WTC11 (cell line): ENCODE results near the gene CBX5. TPM values are rescaled to one million over a fixed set of nuclear protein-coding genes. Genes with fewer than 3 reads are reported as not detected.

Source experiments
- ATAC-seq: fragments of 200-7000 bp; cut with Tn5 transposase; 2 replicates; pipeline ENCODE4 v1.10.0; 2021; ENCODE audit warnings: mild to moderate bottlenecking, moderate library complexity
- CTCF ChIA-PET: fragments of 300-600 bp; sonication (Branson Sonifier 250); formaldehyde crosslinking; loops from one replicate; lab custom pipeline; 2021; ENCODE audit warnings: antibody characterized with exemption; lab: Charles Lee
- POLR2A ChIA-PET: fragments of 350-600 bp; sonication (Branson Sonifier 250); formaldehyde crosslinking; loops from one replicate; lab custom pipeline; 2021; ENCODE audit warnings: antibody characterized with exemption; lab: Charles Lee
- DNase-seq: peaks from one replicate; pipeline ENCODE4 v3.0.0; 2021; ENCODE audit warnings: low spot score
- H3K27ac Mint-ChIP-seq: 2 replicates; pipeline ENCODE4 v1.8.0; 2021; ENCODE audit warnings: mixed read lengths
- H3K27me3 Mint-ChIP-seq: 2 replicates; pipeline ENCODE4 v1.8.0; 2021; ENCODE audit warnings: low read depth, mild to moderate bottlenecking, moderate library complexity, mixed read lengths
- H3K36me3 Mint-ChIP-seq: 2 replicates; pipeline ENCODE4 v1.8.0; 2021; ENCODE audit warnings: mixed read lengths
- H3K4me1 Mint-ChIP-seq: 2 replicates; pipeline ENCODE4 v1.8.0; 2022; ENCODE audit warnings: mixed read lengths
- H3K4me3 Mint-ChIP-seq: 2 replicates; pipeline ENCODE4 v1.8.0; 2021; ENCODE audit warnings: mild to moderate bottlenecking, moderate library complexity, mixed read lengths
- H3K9me3 Mint-ChIP-seq: 2 replicates; pipeline ENCODE4 v1.8.0; 2021; ENCODE audit warnings: mixed read lengths
- ELF4 ChIP-seq: sonication (generic); formaldehyde crosslinking; IDR thresholded peaks from 2 replicates; pipeline ENCODE4 v1.8.1; 2022; ENCODE audit warnings: low read depth, mild to moderate bottlenecking, moderate library complexity, missing genetic modification reagents
- JAZF1 ChIP-seq: fragments of 250-450 bp; sonication (Bioruptor Pico); IDR thresholded peaks from 2 replicates; pipeline ENCODE4 v1.9.0; 2021; ENCODE audit warnings: moderate library complexity, mild to moderate bottlenecking, inconsistent platforms
- MLX ChIP-seq: sonication (generic); formaldehyde crosslinking; IDR thresholded peaks from 2 replicates; pipeline ENCODE4 v1.8.1; 2023; ENCODE audit warnings: mild to moderate bottlenecking, missing genetic modification reagents, moderate library complexity
- PRDM15 ChIP-seq: sonication (generic); formaldehyde crosslinking; IDR thresholded peaks from 2 replicates; pipeline ENCODE4 v1.8.0; 2022; ENCODE audit warnings: missing genetic modification reagents
- PREB ChIP-seq: sonication (generic); formaldehyde crosslinking; IDR thresholded peaks from 2 replicates; pipeline ENCODE4 v1.8.1; 2022; ENCODE audit warnings: mild to moderate bottlenecking, missing genetic modification reagents, moderate library complexity, borderline replicate concordance
- SP1 ChIP-seq: sonication (generic); formaldehyde crosslinking; conservative IDR thresholded peaks from 2 replicates; pipeline ENCODE4 v1.8.1; 2022; ENCODE audit warnings: missing genetic modification reagents
- TEAD1 ChIP-seq: sonication (generic); formaldehyde crosslinking; IDR thresholded peaks from 2 replicates; pipeline ENCODE4 v1.8.0; 2022; ENCODE audit warnings: mild to moderate bottlenecking, missing genetic modification reagents
- USF2 ChIP-seq: sonication (generic); formaldehyde crosslinking; IDR thresholded peaks from 2 replicates; pipeline ENCODE4 v1.8.1; 2023; ENCODE audit warnings: mild to moderate bottlenecking, missing genetic modification reagents, moderate library complexity
- ZBTB21 ChIP-seq: sonication (generic); formaldehyde crosslinking; IDR thresholded peaks from 2 replicates; pipeline ENCODE4 v1.8.1; 2023; ENCODE audit warnings: mild to moderate bottlenecking, missing genetic modification reagents, borderline replicate concordance
- ZBTB43 ChIP-seq: sonication (generic); formaldehyde crosslinking; IDR thresholded peaks from 2 replicates; pipeline ENCODE4 v1.8.1; 2023; ENCODE audit warnings: mild to moderate bottlenecking, missing genetic modification reagents
- ZNF219 ChIP-seq: sonication (generic); formaldehyde crosslinking; IDR thresholded peaks from 2 replicates; pipeline ENCODE4 v1.8.0; 2023; ENCODE audit warnings: missing genetic modification reagents, mild to moderate bottlenecking, borderline replicate concordance
- ZNF281 ChIP-seq: sonication (generic); formaldehyde crosslinking; IDR thresholded peaks from 2 replicates; pipeline ENCODE4 v1.8.0; 2023; ENCODE audit warnings: mild to moderate bottlenecking, missing genetic modification reagents
- ZNF317 ChIP-seq: sonication (generic); formaldehyde crosslinking; IDR thresholded peaks from 2 replicates; pipeline ENCODE4 v1.8.1; 2023; ENCODE audit warnings: low read depth, mild to moderate bottlenecking, moderate library complexity, missing genetic modification reagents, borderline replicate concordance
- ZNF396 ChIP-seq: fragments of 250-450 bp; sonication (Bioruptor Pico); IDR thresholded peaks from 2 replicates; pipeline ENCODE4 v1.8.0; 2021; ENCODE audit warnings: mild to moderate bottlenecking, moderate library complexity, borderline replicate concordance
- ZNF423 ChIP-seq: fragments of 250-450 bp; sonication (Bioruptor Pico); IDR thresholded peaks from 2 replicates; pipeline ENCODE4 v2.1.2; 2022; ENCODE audit warnings: mild to moderate bottlenecking, moderate library complexity
- total RNA-seq: library from RNA; stranded (reverse); gene quantifications from 3 replicates; pipeline ENCODE4 v1.2.3, GENCODE V29; 2021

Gene CBX5
- total RNA-seq, 1 experiment from 2014 or later, result 182 TPM

GRCh38 chr12:54213079-54213478, 66.8 kb downstream of the CBX5 start:
- Mint-ChIP-seq H3K27me3 (peaks cover 75% of the 10 kb centered on the region), H3K27ac (no peak overlapping the region), H3K4me1 (peaks cover 26% of the 10 kb centered on the region), H3K36me3 (no peaks in the 10 kb centered on the region), H3K4me3 (no peak overlapping the region), H3K9me3 (no peaks in the 10 kb centered on the region)
- ChIA-PET CTCF (interaction anchor here (0.6 to 4.8 kb wide), 12 partner anchors 11 to 228 kb away, joined by 3 to 55 read pairs (median 5); partner anchors contain the start of gene HOXC10), POLR2A (no interaction called here)
- DNase-seq (no peak), ATAC-seq (no peak)
- no peak for TF ChIP-seq PRDM15 (CRISPR knock-in tag)

GRCh38 chr12:54211920-54212319, 68.0 kb downstream of the CBX5 start:
- DNase-seq, result no peak
- Mint-ChIP-seq H3K36me3 (no peaks in the 10 kb centered on the region), H3K27me3 (peaks cover 79% of the 10 kb centered on the region), H3K4me1 (peaks cover 22% of the 10 kb centered on the region), H3K9me3 (no peaks in the 10 kb centered on the region), H3K27ac (no peak overlapping the region), H3K4me3 (no peak overlapping the region)
- ATAC-seq, result no peak
- TF ChIP-seq ZBTB43 (CRISPR knock-in tag), result peak; percentile 92; the same call in 1 of the 2 replicates
- no peak for TF ChIP-seq ZNF281 (CRISPR knock-in tag)
- no peak for TF ChIP-seq SP1 (CRISPR knock-in tag)
- POLR2A ChIA-PET, result no interaction called here
- CTCF ChIA-PET, result interaction anchor here (1.8 to 2.1 kb wide), 3 partner anchors 10 to 207 kb away, joined by 6 to 11 read pairs (median 7); partner anchors contain the start of gene HOXC5

- TF ChIP-seq TEAD1 (CRISPR knock-in tag), result no peak
- TF ChIP-seq JAZF1 (CRISPR knock-in tag), result no peak
- TF ChIP-seq PREB (CRISPR knock-in tag), result no peak
- TF ChIP-seq USF2 (CRISPR knock-in tag), result no peak
- TF ChIP-seq ZNF281 (CRISPR knock-in tag), result no peak
- no peak for TF ChIP-seq ZNF317 (CRISPR knock-in tag)
- TF ChIP-seq ELF4 (CRISPR knock-in tag), result no peak
- no peak for TF ChIP-seq ZNF396 (CRISPR knock-in tag)
- TF ChIP-seq ZBTB21 (CRISPR knock-in tag), result no peak
- no peak for TF ChIP-seq ZNF219 (CRISPR knock-in tag)
- no peak for TF ChIP-seq MLX
- no peak for TF ChIP-seq ZNF423 (CRISPR knock-in tag)
- POLR2A ChIA-PET, result no interaction called here
- no peak overlapping the region for H3K4me3 Mint-ChIP-seq
- peaks cover 11% of the 10 kb centered on the region for H3K4me1 Mint-ChIP-seq
- no peak overlapping the region for H3K27ac Mint-ChIP-seq
- CTCF ChIA-PET, result interaction anchor here (1.1 to 2.1 kb wide), 6 partner anchors 9 to 205 kb away, joined by 3 to 11 read pairs (median 6); partner anchors contain the start of gene HOXC5
- DNase-seq (no peak), ATAC-seq (no peak)
- H3K36me3 Mint-ChIP-seq, result no peaks in the 10 kb centered on the region
- H3K9me3 Mint-ChIP-seq, result no peaks in the 10 kb centered on the region
- peaks cover 79% of the 10 kb centered on the region for H3K27me3 Mint-ChIP-seq
Measured at GRCh38 chr12:54210400-54210790, 69.5 kb downstream of the CBX5 start.
